ENCODE measurements around the gene MARCHF10. TPM values are rescaled to one million over a fixed set of nuclear protein-coding genes. Genes with fewer than 3 reads are reported as not detected.

Gene MARCHF10
- total and polyA plus RNA-seq, 2 of the 4 experiments (the other 2 are of a cell fraction): 0.18 to 0.74 TPM

DNA sequence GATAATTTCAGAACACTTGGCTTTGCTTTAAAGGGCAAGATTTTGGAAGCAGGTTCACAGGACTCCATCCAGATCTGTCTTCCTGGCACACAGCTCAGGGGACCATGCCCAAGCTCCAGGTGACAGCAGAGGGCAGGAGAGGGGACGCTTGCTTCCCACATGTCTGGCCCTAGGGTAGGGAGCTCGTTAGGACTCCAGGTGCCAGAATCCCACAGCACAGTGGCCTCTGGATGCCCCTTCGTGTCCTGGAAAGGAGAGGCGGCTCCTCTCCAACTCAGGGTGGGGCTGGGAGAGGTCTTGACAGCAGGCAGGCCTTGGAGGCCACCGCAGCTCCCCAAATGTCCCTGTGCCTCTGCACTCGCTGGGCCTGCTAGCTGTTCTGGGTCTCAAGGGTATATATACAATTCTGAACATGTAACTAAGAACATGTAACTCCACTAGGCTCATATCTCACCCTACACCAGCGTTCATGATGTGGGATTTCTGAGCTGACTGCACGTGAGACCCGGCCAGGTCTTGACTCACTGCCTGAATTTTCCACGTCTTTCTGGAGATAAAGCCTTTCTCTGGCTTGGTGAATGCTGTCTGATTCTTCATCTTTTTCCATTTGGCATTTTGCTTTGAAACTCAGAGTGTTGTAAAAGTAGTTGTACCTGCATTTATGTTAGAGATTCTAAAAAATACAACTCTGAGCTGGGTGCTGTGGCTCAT, 52.8 kb downstream of the MARCHF10 start:
- H3K27ac ChIP-seq (ENCODE audit: insufficient read depth, low read length): no peak overlapping the region
- no peak overlapping the region for H3K4me2 ChIP-seq (ENCODE audit: low read depth, low read length)
- intact Hi-C loops (cut with micrococcal nuclease) (no loop called here), in situ Hi-C loops (cut with MboI; ENCODE audit: low sequenced_read_pairs) (no loop called here), dilution Hi-C loops (cut with HindIII; ENCODE audit: low sequenced_read_pairs, unreplicated experiment) (no loop called here)
- H4K5ac ChIP-seq (ENCODE audit: low read depth, low read length): peak overlapping the region; percentile 26; the same call in 1 of the 2 replicates
- H4K91ac ChIP-seq (ENCODE audit: insufficient read depth, low read depth, low read length): peak overlapping the region; percentile 61
- no peak overlapping the region for H2AFZ ChIP-seq (replicated peaks; ENCODE audit: low read length, poor library complexity)
- H2BK20ac ChIP-seq (ENCODE audit: low read depth, low read length): 0 out of 2 replicates have a peak overlapping the region, but pooled peaks have one; percentile 16
- CTCF ChIA-PET: interaction anchor here (1.1 kb wide), 1 partner anchor 27 kb away, joined by 3 read pairs; no protein-coding TSS in a partner anchor
- no peak overlapping the region for H4K8ac ChIP-seq (ENCODE audit: low read depth in 2 of 2, low read length in 2 of 2)
- H3K18ac ChIP-seq (ENCODE audit: low read depth, low read length): peak overlapping the region; percentile 53
- POLR2A ChIA-PET (ENCODE audit: unreplicated experiment): no interaction called here
- peak overlapping the region; percentile 46; the same call in 1 of the 2 replicates for H3K4ac ChIP-seq (ENCODE audit: low read depth, low read length)
- H3K27me3 ChIP-seq (ENCODE audit: control insufficient read depth, insufficient read depth, low read length): no peaks in the 10 kb centered on the region
- H3K4me1 ChIP-seq (ENCODE audit: control insufficient read depth, insufficient read depth, low read length): peaks cover 17% of the 10 kb centered on the region
- H3K56ac ChIP-seq (ENCODE audit: extremely low read depth, insufficient read depth, low read length): no peak overlapping the region
- H2AK9ac ChIP-seq (replicated peaks; ENCODE audit: low read depth, low read length, poor library complexity): no peak overlapping the region
- H3K36me3 ChIP-seq (ENCODE audit: control insufficient read depth, insufficient read depth, low read length): no peaks in the 10 kb centered on the region
- H3K9ac ChIP-seq (ENCODE audit: low read depth, low read length): no peak overlapping the region
- H2BK5ac ChIP-seq (ENCODE audit: low read depth, low read length, poor library complexity, severe bottlenecking): no peak overlapping the region
- H2BK15ac ChIP-seq (ENCODE audit: low read depth, low read length): peak overlapping the region; percentile 34; the same call in 1 of the 3 replicates
- H3K79me1 ChIP-seq (ENCODE audit: low read depth in 1 of 2, low read length in 2 of 2): no peaks in the 10 kb centered on the region
- H2AK5ac ChIP-seq (ENCODE audit: low read depth, low read length): peak overlapping the region; percentile 30; the same call in 1 of the 2 replicates
- no peak overlapping the region for H3K23ac ChIP-seq (ENCODE audit: low read depth, low read length)
- WGBS, 2 experiments (ENCODE audit: extremely low coverage in 2 of 2, insufficient read length in 1 of 2): no CpG with 5 or more reads among the region's 10 CpGs
- no peaks in the 10 kb centered on the region for H3K9me3 ChIP-seq (ENCODE audit: control insufficient read depth, insufficient read depth, low read length)
- no TSS peak for BruUV-seq (replicated peaks)
- H3K9me1 ChIP-seq (ENCODE audit: insufficient read depth, low read length): peaks cover 6% of the 10 kb centered on the region; the same call in 1 of the 2 replicates
- H2BK120ac ChIP-seq (ENCODE audit: low read depth, low read length): peak overlapping the region; percentile 53
- H3K4me3 ChIP-seq (ENCODE audit: insufficient read depth, low read depth, low read length): no peak overlapping the region
- no peak overlapping the region for H3K14ac ChIP-seq (replicated peaks; ENCODE audit: low read depth, low read length)
- no peaks in the 10 kb centered on the region for H4K20me1 ChIP-seq (ENCODE audit: insufficient read depth, low read length)
- no peak for ATAC-seq (ENCODE audit: low read depth)
- peak; percentile 20 for DNase-seq
- TF ChIP-seq, protein P1, sequence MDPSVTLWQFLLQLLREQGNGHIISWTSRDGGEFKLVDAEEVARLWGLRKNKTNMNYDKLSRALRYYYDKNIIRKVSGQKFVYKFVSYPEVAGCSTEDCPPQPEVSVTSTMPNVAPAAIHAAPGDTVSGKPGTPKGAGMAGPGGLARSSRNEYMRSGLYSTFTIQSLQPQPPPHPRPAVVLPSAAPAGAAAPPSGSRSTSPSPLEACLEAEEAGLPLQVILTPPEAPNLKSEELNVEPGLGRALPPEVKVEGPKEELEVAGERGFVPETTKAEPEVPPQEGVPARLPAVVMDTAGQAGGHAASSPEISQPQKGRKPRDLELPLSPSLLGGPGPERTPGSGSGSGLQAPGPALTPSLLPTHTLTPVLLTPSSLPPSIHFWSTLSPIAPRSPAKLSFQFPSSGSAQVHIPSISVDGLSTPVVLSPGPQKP (IDR thresholded peaks at IDR 0.05; ENCODE audit: borderline replicate concordance, low read depth, low read length): no peak
- no peak for TF ChIP-seq CHD1 (IDR thresholded peaks at IDR 0.05; ENCODE audit: low read depth, low read length)
- TF ChIP-seq FOS (IDR thresholded peaks at IDR 0.05; ENCODE audit: low read depth, low read length): no peak
- TF ChIP-seq RCOR1 (IDR thresholded peaks at IDR 0.05; ENCODE audit: insufficient replicate concordance, low read length): no peak
- TF ChIP-seq, protein P2, sequence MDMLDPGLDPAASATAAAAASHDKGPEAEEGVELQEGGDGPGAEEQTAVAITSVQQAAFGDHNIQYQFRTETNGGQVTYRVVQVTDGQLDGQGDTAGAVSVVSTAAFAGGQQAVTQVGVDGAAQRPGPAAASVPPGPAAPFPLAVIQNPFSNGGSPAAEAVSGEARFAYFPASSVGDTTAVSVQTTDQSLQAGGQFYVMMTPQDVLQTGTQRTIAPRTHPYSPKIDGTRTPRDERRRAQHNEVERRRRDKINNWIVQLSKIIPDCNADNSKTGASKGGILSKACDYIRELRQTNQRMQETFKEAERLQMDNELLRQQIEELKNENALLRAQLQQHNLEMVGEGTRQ (IDR thresholded peaks at IDR 0.05; ENCODE audit: low read depth, low read length): no peak
- no peak for TF ChIP-seq POLR2A (IDR thresholded peaks at IDR 0.05; ENCODE audit: low read depth, low read length)
- no peak for TF ChIP-seq NFE2L2 (IDR thresholded peaks at IDR 0.05; ENCODE audit: low read depth, low read length)
- TF ChIP-seq MAZ (IDR thresholded peaks at IDR 0.05; ENCODE audit: borderline replicate concordance, low read depth, low read length): no peak
- TF ChIP-seq MXI1 (IDR thresholded peaks at IDR 0.05; ENCODE audit: borderline replicate concordance, low read depth, low read length): no peak
- TF ChIP-seq CEBPB (IDR thresholded peaks at IDR 0.05; ENCODE audit: low read depth, low read length): no peak
- TF ChIP-seq RFX5 (IDR thresholded peaks at IDR 0.05; ENCODE audit: low read depth, low read length): no peak
- no peak for TF ChIP-seq BHLHE40 (IDR thresholded peaks at IDR 0.05; ENCODE audit: low read depth, low read length)
- no peak for TF ChIP-seq RAD21 (IDR thresholded peaks at IDR 0.05; ENCODE audit: low read length)
- no peak for TF ChIP-seq MAFK (IDR thresholded peaks at IDR 0.05; ENCODE audit: low read depth, low read length)
- no peak for TF ChIP-seq SMC3 (IDR thresholded peaks at IDR 0.05; ENCODE audit: low read depth, low read length)

All from IMR-90 (cell line).